Right lobe of liver (tissue), 4 donors: ENCODE measurements around the gene LHPP.

Experiments used
- CTCF ChIP-seq, 4 donors: fragments of 200-600 bp in 3 of 4; fragments of 450-650 bp in 1 of 4; IDR thresholded peaks; one replicate each; pipeline versions ENCODE4 v1.5.1 to v1.8.0; 2016 to 2022; ENCODE audit warnings: antibody characterized with exemption in 4 of 4, mild to moderate bottlenecking in 2 of 4
- POLR2A ChIP-seq: fragments of 450-650 bp; IDR thresholded peaks from one replicate; pipeline ENCODE4 v1.6.1; 2017; ENCODE audit warnings: antibody characterized with exemption, mild to moderate bottlenecking
- donor health status: DM: no; HTN: no; CAD: no.
- donor health status: DM: no; HTN: no; CAD: no.
- donor health status: DM: no; HTN: yes; CAD: no.

- TF ChIP-seq CTCF (IDR thresholded peaks at IDR 0.05) (no peak), POLR2A (no peak)
Observed at GRCh38 chr10:124649214-124649613, 187.6 kb downstream of the LHPP start.
